K562 (cell line): ENCODE results near the gene COMMD10. TPM values are rescaled to one million over a fixed set of nuclear protein-coding genes. Genes with fewer than 3 reads are reported as not detected.

Experiments used
- ATAC-seq: fragments of 200-7000 bp; cut with Tn5 transposase; 3 replicates; pipeline ENCODE4 v1.9.1; 2020; ENCODE audit warnings: moderate library complexity
- BruUV-seq: library from RNA; stranded (reverse); fragments of 400-500 nt; replicated peaks from 2 replicates; lab custom pipeline; 2021; lab: Mats Ljungman, UMichigan
- CTCF ChIA-PET: fragments of 300-600 bp; formaldehyde crosslinking; extraction: SDS; loops from one replicate; lab custom pipeline; 2021; ENCODE audit warnings: low intra/inter-chr PET ratio; lab: Yijun Ruan, JAX
- POLR2A ChIA-PET: fragments of 300-600, 350-650 bp; sonication (Branson Sonifier 250); formaldehyde crosslinking; extraction: SDS; loops from one replicate; lab custom pipeline; 2021; ENCODE audit warnings: antibody characterized with exemption, inconsistent platforms; lab: Yijun Ruan, JAX
- DNase-seq, 4 experiments: peaks; one replicate each; pipeline versions ENCODE4 v3.0.0 to v3.0.0-alpha.2; 2011 to 2018; ENCODE audit warnings: low spot score in 3 of 4, mixed read lengths in 3 of 4; ENCODE audit errors: extremely low read depth in 1 of 4
- FAIRE-seq: peaks from 2 replicates; lab custom pipeline; 2011; peaks lifted over from hg19 to GRCh38; lab: Jason Lieb, UNC
- H2AFZ ChIP-seq: 2 replicates; pipeline ENCODE4 v1.6.0; 2011; ENCODE audit warnings: low read depth, low read length, control low read depth, inconsistent platforms
- H3K27ac ChIP-seq: fragments of 200-600 bp; 3 replicates; pipeline ENCODE4 v1.8.0; 2011; ENCODE audit warnings: low read depth, mild to moderate bottlenecking, control low read depth, inconsistent platforms, low read length, moderate library complexity, mixed read lengths; ENCODE audit errors: extremely low read depth
- H3K27me3 ChIP-seq, 2 experiments: fragments of 300-600 bp in 1 of 2; 2 replicates in 1 of 2; 3 replicates in 1 of 2; pipeline versions ENCODE4 v1.6.0 to v1.8.0; 2011; ENCODE audit warnings: inconsistent platforms in 2 of 2, low read length in 2 of 2, mild to moderate bottlenecking in 1 of 2, mixed read lengths in 1 of 2, moderate library complexity in 1 of 2; ENCODE audit not compliant: control insufficient read depth in 2 of 2, insufficient read depth in 2 of 2
- H3K36me3 ChIP-seq: fragments of 300-600 bp; 3 replicates; pipeline ENCODE4 v1.8.0; 2011; ENCODE audit warnings: mild to moderate bottlenecking, low read length, inconsistent platforms; ENCODE audit not compliant: control insufficient read depth, insufficient read depth
- H3K4me1 ChIP-seq, 2 experiments: fragments of 200-600 bp in 1 of 2; replicated peaks in 1 of 2; 2 replicates in 1 of 2; 3 replicates in 1 of 2; pipeline versions ENCODE4 v1.5.1 to v1.8.0; 2011; ENCODE audit warnings: inconsistent platforms in 2 of 2, low read length in 2 of 2, mild to moderate bottlenecking in 1 of 2, mixed read lengths in 1 of 2, moderate library complexity in 1 of 2; ENCODE audit not compliant: control insufficient read depth in 2 of 2, insufficient read depth in 2 of 2
- H3K4me2 ChIP-seq: 2 replicates; pipeline ENCODE4 v1.6.1; 2011; ENCODE audit warnings: low read length, control low read depth, inconsistent platforms, mixed read lengths; ENCODE audit not compliant: insufficient read depth
- H3K4me3 ChIP-seq: fragments of 200-600 bp; sonication (generic), shearing (Covaris generic); 2 replicates; pipeline ENCODE4 v1.5.1; 2016; ENCODE audit warnings: control low read depth, inconsistent platforms
- H3K79me2 ChIP-seq: fragments of 200-600 bp; 3 replicates; pipeline ENCODE4 v1.8.0; 2011; ENCODE audit warnings: low read length, inconsistent platforms; ENCODE audit not compliant: control insufficient read depth, insufficient read depth
- H3K9ac ChIP-seq, 2 experiments: 2 replicates each; pipeline versions ENCODE4 v1.6.0 to v1.6.1; 2011; ENCODE audit warnings: low read depth in 2 of 2, low read length in 2 of 2, control low read depth in 1 of 2, inconsistent platforms in 1 of 2, mild to moderate bottlenecking in 1 of 2, mixed read lengths in 1 of 2; ENCODE audit not compliant: insufficient read depth in 1 of 2
- H3K9me1 ChIP-seq: one replicate; pipeline ENCODE4 v1.6.0; 2011; ENCODE audit warnings: inconsistent platforms, mild to moderate bottlenecking, low read length, moderate library complexity; ENCODE audit not compliant: control insufficient read depth, insufficient read depth
- H3K9me3 ChIP-seq: replicated peaks from 2 replicates; pipeline ENCODE4 v1.5.1; 2011; ENCODE audit warnings: low read depth, low read length, inconsistent platforms; ENCODE audit not compliant: control insufficient read depth, insufficient read depth
- H4K20me1 ChIP-seq: replicated peaks from 2 replicates; pipeline ENCODE4 v1.6.1; 2011; ENCODE audit warnings: low read length, inconsistent platforms, mixed read lengths; ENCODE audit not compliant: control insufficient read depth, insufficient read depth
- BRD9 ChIP-seq: fragments of 450-650 bp; IDR thresholded peaks from 2 replicates; pipeline ENCODE4 v1.6.1; 2018; ENCODE audit warnings: low read depth; ENCODE audit not compliant: partially characterized antibody
- COPS2 ChIP-seq: fragments of 450-650 bp; conservative IDR thresholded peaks from 2 replicates; pipeline ENCODE4 v1.6.1; 2016; ENCODE audit warnings: mild to moderate bottlenecking, moderate library complexity
- EWSR1 ChIP-seq: fragments of 450-650 bp; IDR thresholded peaks from 2 replicates; pipeline ENCODE4 v1.6.1; 2018; ENCODE audit warnings: borderline replicate concordance, mild to moderate bottlenecking, low read depth, moderate library complexity; ENCODE audit not compliant: partially characterized antibody
- GATAD2A ChIP-seq: fragments of 450-650 bp; IDR thresholded peaks from 2 replicates; pipeline ENCODE4 v1.6.1; 2017
- SAFB2 ChIP-seq: fragments of 200-400 bp; formaldehyde crosslinking; IDR thresholded peaks from 2 replicates; pipeline ENCODE4 v1.6.1; 2018; ENCODE audit warnings: borderline replicate concordance, low read length, low read depth, moderate library complexity; ENCODE audit not compliant: severe bottlenecking
- SP1 ChIP-seq: sonication (generic); formaldehyde crosslinking; IDR thresholded peaks from 2 replicates; pipeline ENCODE4 v1.8.1; 2022; ENCODE audit warnings: mild to moderate bottlenecking, missing genetic modification reagents
- SRSF9 ChIP-seq: fragments of 200-400 bp; formaldehyde crosslinking; IDR thresholded peaks from 2 replicates; pipeline ENCODE4 v1.6.1; 2017; ENCODE audit warnings: low read depth, low read length, borderline replicate concordance
- ZEB2 ChIP-seq: fragments of 450-650 bp; IDR thresholded peaks from 2 replicates; pipeline ENCODE4 v1.6.1; 2016
- ZFPM2 ChIP-seq: fragments of 250-450 bp; sonication (Bioruptor Pico); IDR thresholded peaks from 2 replicates; pipeline ENCODE4 v1.5.1; 2022; ENCODE audit warnings: mild to moderate bottlenecking
- ZNF217 ChIP-seq: sonication (generic); formaldehyde crosslinking; IDR thresholded peaks from 2 replicates; pipeline ENCODE4 v1.8.0; 2022; ENCODE audit warnings: mild to moderate bottlenecking, missing genetic modification reagents
- ZNF263 ChIP-seq: sonication (generic); formaldehyde crosslinking; IDR thresholded peaks from 2 replicates; pipeline ENCODE4 v1.8.0; 2022; ENCODE audit warnings: mild to moderate bottlenecking, missing genetic modification reagents, borderline replicate concordance
- ZNF586 ChIP-seq: fragments of 450-650 bp; formaldehyde crosslinking; conservative IDR thresholded peaks from 2 replicates; pipeline ENCODE4 v1.4.0; 2020; ENCODE audit warnings: mild to moderate bottlenecking, moderate library complexity
- ZNF780A ChIP-seq: fragments of 250-450 bp; sonication (Bioruptor Pico); IDR thresholded peaks from 2 replicates; pipeline ENCODE4 v1.5.0; 2021; ENCODE audit warnings: mild to moderate bottlenecking
- WGBS: fragments of 100-300 bp; shearing (Covaris generic); methylation state at CpG from one replicate; pipeline ENCODE4 v1.1.6; 2016; ENCODE audit warnings: low coverage, mixed read lengths; ENCODE audit not compliant: insufficient coverage; ENCODE audit errors: missing lambda C conversion rate; 5-methylcytosine and 5-hydroxymethylcytosine counted together
- in situ Hi-C: fragments of 300-500 bp; cut with MboI; formaldehyde crosslinking; loops from 4 replicates; pipeline ENCODE4 v1.15.0; 2018; ENCODE audit warnings: inconsistent platforms, mixed read lengths
- intact Hi-C: fragments of 100-400 bp; cut with micrococcal nuclease; formaldehyde crosslinking; loops from 2 replicates; pipeline ENCODE4 v1.14.2; 2022
- polyA plus RNA-seq, 8 experiments: library from polyadenylated mRNA; depleted of rRNA in 4 of 8; stranded (reverse) in 5 of 8; unstranded in 3 of 8; fragments of >200 nt; fragmentation: Nextera tagmentation in 2 of 8; fragmentation: Illumina TruSeq in 1 of 8; extraction: Ambion mirVana in 2 of 8; extraction: Trizol in 1 of 8; gene quantifications; 2 replicates each; pipeline versions ENCODE4 v1.2.1 to v1.2.3, GENCODE V29; 2011 to 2014; ENCODE audit warnings: inconsistent platforms in 1 of 8, missing spikeins in 1 of 8
- total RNA-seq, 7 experiments: library from RNA; depleted of rRNA in 6 of 7; stranded (reverse); fragments of >200 nt in 6 of 7; fragmentation: Illumina TruSeq in 2 of 7; extraction: Trizol in 2 of 7; gene quantifications; 2 replicates each; pipeline versions ENCODE4 v1.2.1 to v1.2.3, GENCODE V29; 2011 to 2021; ENCODE audit warnings: low replicate concordance in 1 of 7
- TF ChIP-seq, protein P1 (sequence below): fragments of 250-450 bp; sonication (Bioruptor Pico); IDR thresholded peaks from 2 replicates; pipeline ENCODE4 v1.4.0; 2020; ENCODE audit warnings: borderline replicate concordance
- TF ChIP-seq, protein P2 (sequence below): fragments of 250-450 bp; sonication (Bioruptor Pico); IDR thresholded peaks from 2 replicates; pipeline ENCODE4 v1.5.0; 2020; ENCODE audit warnings: mild to moderate bottlenecking, borderline replicate concordance

Gene COMMD10
- total and polyA plus RNA-seq, 9 of the 15 experiments (the other 6 are each of a cell fraction or from before 2014, with no cell fraction given), result 17.9 to 101 (median 28.0) TPM

DNA sequence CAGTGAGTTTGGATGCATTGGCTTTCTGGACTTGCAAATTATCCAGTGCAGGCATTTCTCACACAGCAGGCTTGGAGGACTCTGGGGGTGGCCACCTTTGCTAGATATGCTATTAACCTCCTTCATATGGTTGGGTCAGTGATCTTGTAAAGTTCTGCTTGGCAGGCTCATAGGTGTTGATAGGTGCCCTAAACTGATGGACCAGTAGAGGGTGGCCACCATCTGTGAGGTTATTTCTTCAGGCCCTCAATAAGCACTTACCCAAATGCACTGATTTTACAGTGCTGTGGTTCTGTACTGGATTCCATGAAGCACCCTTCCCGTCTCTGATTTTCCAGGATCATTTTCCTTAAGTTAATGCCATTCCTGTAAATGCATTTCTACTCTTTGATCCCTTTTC, 216.3 kb downstream of the COMMD10 start:
- ChIA-PET CTCF (no interaction called here), POLR2A (no interaction called here)
- in situ Hi-C loops (no loop called here), intact Hi-C loops (no loop called here)
- DNase-seq (no peak), FAIRE-seq (no peak), ATAC-seq (no peak)
- Histone ChIP-seq H3K27me3 (no peaks in the 10 kb centered on the region), H3K79me2 (no peaks in the 10 kb centered on the region), H3K4me3 (no peak overlapping the region), H3K9me3 (no peaks in the 10 kb centered on the region), H3K4me1 (no peaks in the 10 kb centered on the region), H3K4me2 (no peak overlapping the region), H3K36me3 (no peaks in the 10 kb centered on the region), H2AFZ (no peak overlapping the region), H3K9ac (no peak overlapping the region), H4K20me1 (no peaks in the 10 kb centered on the region), H3K27ac (no peak overlapping the region), H3K9me1 (no peaks in the 10 kb centered on the region)
- no peak for TF ChIP-seq COPS2
- no peak for TF ChIP-seq GATAD2A
- no peak for TF ChIP-seq ZNF780A (CRISPR knock-in tag)
- no TSS peak for BruUV-seq
- 10% methylated on average over 1 of the region's 1 CpG for WGBS

DNA sequence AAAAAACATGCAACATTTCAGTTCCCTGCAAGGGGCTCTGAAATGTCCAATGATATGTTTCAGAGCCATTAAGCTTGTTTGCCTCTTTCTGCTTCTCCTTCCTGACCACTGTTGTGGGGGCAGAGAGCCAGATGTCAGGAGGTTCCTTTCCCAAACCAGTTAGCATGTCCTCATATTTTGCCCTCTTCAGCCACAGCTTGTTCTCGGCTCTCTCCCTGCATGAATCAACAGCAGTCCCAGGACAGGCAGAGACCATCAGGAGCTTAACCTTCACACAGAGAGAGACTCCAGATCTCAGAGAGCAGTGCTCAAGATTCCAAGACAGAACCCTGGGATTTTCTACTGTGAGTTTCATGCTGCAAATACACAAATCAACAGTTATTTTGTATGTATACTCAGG, 218.5 kb downstream of the COMMD10 start:
- no peaks in the 10 kb centered on the region for H3K36me3 ChIP-seq
- peaks cover 2% of the 10 kb centered on the region for H3K9me3 ChIP-seq
- no peak for ATAC-seq
- H3K4me1 ChIP-seq, result no peaks in the 10 kb centered on the region
- ChIA-PET POLR2A (interaction anchor here (0.7 kb wide), 1 partner anchor 12 kb away, joined by 3 read pairs; no protein-coding TSS in a partner anchor), CTCF (no interaction called here)
- intact Hi-C loops (no loop called here), in situ Hi-C loops (no loop called here)
- H4K20me1 ChIP-seq, result no peaks in the 10 kb centered on the region
- H3K9ac ChIP-seq, result no peak overlapping the region
- H3K27me3 ChIP-seq, result no peaks in the 10 kb centered on the region
- no peak overlapping the region for H2AFZ ChIP-seq
- FAIRE-seq, result no peak
- H3K27ac ChIP-seq, result no peak overlapping the region
- BruUV-seq, result no TSS peak
- no peak overlapping the region for H3K4me3 ChIP-seq
- H3K4me2 ChIP-seq, result no peak overlapping the region
- H3K79me2 ChIP-seq, result no peaks in the 10 kb centered on the region
- no peak for DNase-seq
- WGBS, result 9% methylated on average over 1 of the region's 1 CpG
- no peaks in the 10 kb centered on the region for H3K9me1 ChIP-seq
- TF ChIP-seq ZNF217 (no peak), ZNF586 (CRISPR knock-in tag) (no peak), SRSF9 (no peak), BRD9 (no peak), SAFB2 (no peak), SP1 (CRISPR knock-in tag) (no peak), EWSR1 (no peak), ZEB2 (no peak), ZNF263 (CRISPR knock-in tag) (no peak), ZFPM2 (no peak)
- TF ChIP-seq, protein P1, sequence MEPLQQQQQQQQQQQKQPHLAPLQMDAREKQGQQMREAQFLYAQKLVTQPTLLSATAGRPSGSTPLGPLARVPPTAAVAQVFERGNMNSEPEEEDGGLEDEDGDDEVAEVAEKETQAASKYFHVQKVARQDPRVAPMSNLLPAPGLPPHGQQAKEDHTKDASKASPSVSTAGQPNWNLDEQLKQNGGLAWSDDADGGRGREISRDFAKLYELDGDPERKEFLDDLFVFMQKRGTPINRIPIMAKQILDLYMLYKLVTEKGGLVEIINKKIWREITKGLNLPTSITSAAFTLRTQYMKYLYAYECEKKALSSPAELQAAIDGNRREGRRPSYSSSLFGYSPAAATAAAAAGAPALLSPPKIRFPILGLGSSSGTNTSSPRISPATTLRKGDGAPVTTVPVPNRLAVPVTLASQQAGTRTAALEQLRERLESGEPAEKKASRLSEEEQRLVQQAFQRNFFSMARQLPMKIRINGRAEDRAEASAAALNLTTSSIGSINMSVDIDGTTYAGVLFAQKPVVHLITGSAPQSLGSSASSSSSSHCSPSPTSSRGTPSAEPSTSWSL (CRISPR knock-in tag), result no peak
- TF ChIP-seq, protein P2, sequence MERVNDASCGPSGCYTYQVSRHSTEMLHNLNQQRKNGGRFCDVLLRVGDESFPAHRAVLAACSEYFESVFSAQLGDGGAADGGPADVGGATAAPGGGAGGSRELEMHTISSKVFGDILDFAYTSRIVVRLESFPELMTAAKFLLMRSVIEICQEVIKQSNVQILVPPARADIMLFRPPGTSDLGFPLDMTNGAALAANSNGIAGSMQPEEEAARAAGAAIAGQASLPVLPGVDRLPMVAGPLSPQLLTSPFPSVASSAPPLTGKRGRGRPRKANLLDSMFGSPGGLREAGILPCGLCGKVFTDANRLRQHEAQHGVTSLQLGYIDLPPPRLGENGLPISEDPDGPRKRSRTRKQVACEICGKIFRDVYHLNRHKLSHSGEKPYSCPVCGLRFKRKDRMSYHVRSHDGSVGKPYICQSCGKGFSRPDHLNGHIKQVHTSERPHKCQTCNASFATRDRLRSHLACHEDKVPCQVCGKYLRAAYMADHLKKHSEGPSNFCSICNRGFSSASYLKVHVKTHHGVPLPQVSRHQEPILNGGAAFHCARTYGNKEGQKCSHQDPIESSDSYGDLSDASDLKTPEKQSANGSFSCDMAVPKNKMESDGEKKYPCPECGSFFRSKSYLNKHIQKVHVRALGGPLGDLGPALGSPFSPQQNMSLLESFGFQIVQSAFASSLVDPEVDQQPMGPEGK (CRISPR knock-in tag), result no peak
